Smooth muscle cell (in vitro differentiated cells): ENCODE data around the gene CARD18. TPM values are rescaled to one million over a fixed set of nuclear protein-coding genes. Genes with fewer than 3 reads are reported as not detected.
A peak's percentile ranks its signal among the peaks of the same experiment; 100 is the strongest.
"Not testable (repeated sequence)": the region's sequence is repeated elsewhere in the genome, so short reads cannot be mapped to it uniquely, and the experiment has no call there.

Experiments
- DNase-seq: peaks from one replicate; lab custom pipeline; 2025; ENCODE audit not compliant: unreplicated experiment; lab: John Stamatoyannopoulos, UW
- H2AFZ ChIP-seq: fragments of 200-600 bp; sonication (generic); 2 replicates; pipeline ENCODE4 v1.6.0; 2016; ENCODE audit warnings: antibody characterized with exemption, low read depth, mild to moderate bottlenecking
- H3F3A ChIP-seq: fragments of 200-600 bp; sonication (generic); 2 replicates; pipeline ENCODE4 v1.6.0; 2017; ENCODE audit warnings: antibody characterized with exemption, low read depth
- H3K27ac ChIP-seq: fragments of 200-600 bp; sonication (generic); 2 replicates; pipeline ENCODE4 v1.5.1; 2016; ENCODE audit warnings: low read depth, mild to moderate bottlenecking
- H3K27me3 ChIP-seq: fragments of 200-600 bp; sonication (generic); 2 replicates; pipeline ENCODE4 v1.6.1; 2016; ENCODE audit warnings: low read depth, mild to moderate bottlenecking
- H3K36me3 ChIP-seq: fragments of 200-600 bp; sonication (generic); 2 replicates; pipeline ENCODE4 v1.5.1; 2016; ENCODE audit warnings: low read depth
- H3K4me1 ChIP-seq: fragments of 200-600 bp; sonication (generic); 2 replicates; pipeline ENCODE4 v1.5.1; 2016; ENCODE audit warnings: low read depth
- H3K4me2 ChIP-seq: fragments of 200-600 bp; sonication (generic); 2 replicates; pipeline ENCODE4 v1.6.0; 2016; ENCODE audit warnings: mild to moderate bottlenecking
- H3K4me3 ChIP-seq: fragments of 200-600 bp; sonication (generic); 2 replicates; pipeline ENCODE4 v1.5.1; 2016; ENCODE audit warnings: mild to moderate bottlenecking
- H3K79me2 ChIP-seq: fragments of 200-600 bp; sonication (generic); 2 replicates; pipeline ENCODE4 v1.6.0; 2016; ENCODE audit warnings: low read depth, mild to moderate bottlenecking
- H3K9ac ChIP-seq: fragments of 200-600 bp; sonication (generic); 2 replicates; pipeline ENCODE4 v1.6.0; 2016; ENCODE audit warnings: low read depth
- H3K9me3 ChIP-seq: fragments of 200-600 bp; sonication (generic); replicated peaks from 2 replicates; pipeline ENCODE4 v1.5.1; 2016; ENCODE audit warnings: low read depth
- H4K20me1 ChIP-seq: fragments of 200-600 bp; sonication (generic); 2 replicates; pipeline ENCODE4 v1.6.0; 2016; ENCODE audit warnings: low read depth
- WGBS: methylation state at CpG from one replicate; pipeline ENCODE4 v1.1.7; 2016; ENCODE audit warnings: low lambda C conversion rate; 5-methylcytosine and 5-hydroxymethylcytosine counted together
- polyA plus RNA-seq: library from polyadenylated mRNA; unstranded; fragments of >200 nt; fragmentation: Nextera tagmentation; extraction: Ambion mirVana; gene quantifications from 2 replicates; pipeline ENCODE4 v1.2.1, GENCODE V29; 2016
- total RNA-seq: library from RNA; depleted of rRNA; stranded (reverse); fragments of >200 nt; gene quantifications from 2 replicates; pipeline ENCODE4 v1.2.3, GENCODE V29; 2014
- TF ChIP-seq, protein P1 (sequence below): fragments of 200-600 bp; sonication (generic); IDR thresholded peaks from 2 replicates; pipeline ENCODE4 v1.5.1; 2017; ENCODE audit warnings: borderline replicate concordance, mild to moderate bottlenecking, antibody characterized with exemption; ENCODE audit not compliant: insufficient read depth, poor library complexity, severe bottlenecking

Gene CARD18
- total and polyA plus RNA-seq, 2 experiments from 2014 or later, result not detected

DNA sequence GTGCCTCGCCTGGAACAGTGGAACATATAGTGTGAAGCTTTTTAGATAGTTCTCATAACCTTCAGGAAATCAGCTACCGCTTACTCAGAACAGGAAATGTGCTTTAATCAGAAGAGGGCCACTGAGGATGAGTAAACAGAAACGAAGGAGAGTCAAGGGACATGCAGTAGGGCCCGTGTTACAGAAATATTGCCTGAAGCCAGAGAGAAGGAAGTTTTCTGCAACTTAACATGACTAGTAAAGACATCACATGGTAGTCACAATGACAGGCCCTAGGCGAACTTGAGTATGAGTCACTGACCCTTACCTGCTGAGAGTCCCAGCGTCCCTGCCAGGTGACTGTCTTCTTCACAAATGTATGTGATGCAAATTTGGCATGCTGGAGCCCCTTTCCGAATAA lies 39.4 kb downstream of the CARD18 start:
- H2AFZ ChIP-seq, result no peak overlapping the region
- TF ChIP-seq, protein P1, sequence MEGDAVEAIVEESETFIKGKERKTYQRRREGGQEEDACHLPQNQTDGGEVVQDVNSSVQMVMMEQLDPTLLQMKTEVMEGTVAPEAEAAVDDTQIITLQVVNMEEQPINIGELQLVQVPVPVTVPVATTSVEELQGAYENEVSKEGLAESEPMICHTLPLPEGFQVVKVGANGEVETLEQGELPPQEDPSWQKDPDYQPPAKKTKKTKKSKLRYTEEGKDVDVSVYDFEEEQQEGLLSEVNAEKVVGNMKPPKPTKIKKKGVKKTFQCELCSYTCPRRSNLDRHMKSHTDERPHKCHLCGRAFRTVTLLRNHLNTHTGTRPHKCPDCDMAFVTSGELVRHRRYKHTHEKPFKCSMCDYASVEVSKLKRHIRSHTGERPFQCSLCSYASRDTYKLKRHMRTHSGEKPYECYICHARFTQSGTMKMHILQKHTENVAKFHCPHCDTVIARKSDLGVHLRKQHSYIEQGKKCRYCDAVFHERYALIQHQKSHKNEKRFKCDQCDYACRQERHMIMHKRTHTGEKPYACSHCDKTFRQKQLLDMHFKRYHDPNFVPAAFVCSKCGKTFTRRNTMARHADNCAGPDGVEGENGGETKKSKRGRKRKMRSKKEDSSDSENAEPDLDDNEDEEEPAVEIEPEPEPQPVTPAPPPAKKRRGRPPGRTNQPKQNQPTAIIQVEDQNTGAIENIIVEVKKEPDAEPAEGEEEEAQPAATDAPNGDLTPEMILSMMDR, result no peak
- DNase-seq, result no peak
- no peaks in the 10 kb centered on the region for H3K27me3 ChIP-seq
- no peaks in the 10 kb centered on the region for H4K20me1 ChIP-seq
- H3K27ac ChIP-seq, result no peak overlapping the region
- no peaks in the 10 kb centered on the region for H3K4me1 ChIP-seq
- H3K79me2 ChIP-seq, result no peaks in the 10 kb centered on the region
- no peak overlapping the region for H3K4me2 ChIP-seq
- WGBS, result 70% methylated on average over 7 of the region's 7 CpGs
- no peaks in the 10 kb centered on the region for H3K9me3 ChIP-seq
- no peaks in the 10 kb centered on the region for H3F3A ChIP-seq
- H3K9ac ChIP-seq, result no peak overlapping the region
- H3K36me3 ChIP-seq, result no peaks in the 10 kb centered on the region
- H3K4me3 ChIP-seq, result no peak overlapping the region

DNA sequence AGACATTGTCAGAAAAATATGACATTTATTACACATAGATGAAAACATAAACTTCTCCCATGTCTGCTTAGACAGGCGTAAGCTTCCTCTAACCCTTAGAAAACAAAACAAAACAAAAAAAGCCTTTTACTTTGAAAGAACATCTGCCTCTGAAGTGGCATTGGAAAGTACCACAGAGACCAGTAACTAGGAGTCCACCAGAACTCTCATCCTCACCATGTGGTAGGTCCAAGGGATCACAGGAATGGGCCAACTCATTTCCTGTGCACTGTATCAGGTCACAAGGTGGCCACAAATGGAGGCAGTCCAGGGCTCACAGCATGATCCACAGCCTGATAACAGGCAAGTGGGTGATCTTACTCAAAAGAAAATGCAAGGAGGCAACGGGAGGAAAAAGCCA lies 40.0 kb downstream of the CARD18 start:
- not testable (repeated sequence) for H3K9me3 ChIP-seq, H3K4me1 ChIP-seq, H3F3A ChIP-seq, H3K4me2 ChIP-seq, DNase-seq, H4K20me1 ChIP-seq, H3K27me3 ChIP-seq, H3K79me2 ChIP-seq, H3K27ac ChIP-seq, H2AFZ ChIP-seq, H3K36me3 ChIP-seq, H3K4me3 ChIP-seq, H3K9ac ChIP-seq
- WGBS, result 86% methylated on average over 2 of the region's 2 CpGs

DNA sequence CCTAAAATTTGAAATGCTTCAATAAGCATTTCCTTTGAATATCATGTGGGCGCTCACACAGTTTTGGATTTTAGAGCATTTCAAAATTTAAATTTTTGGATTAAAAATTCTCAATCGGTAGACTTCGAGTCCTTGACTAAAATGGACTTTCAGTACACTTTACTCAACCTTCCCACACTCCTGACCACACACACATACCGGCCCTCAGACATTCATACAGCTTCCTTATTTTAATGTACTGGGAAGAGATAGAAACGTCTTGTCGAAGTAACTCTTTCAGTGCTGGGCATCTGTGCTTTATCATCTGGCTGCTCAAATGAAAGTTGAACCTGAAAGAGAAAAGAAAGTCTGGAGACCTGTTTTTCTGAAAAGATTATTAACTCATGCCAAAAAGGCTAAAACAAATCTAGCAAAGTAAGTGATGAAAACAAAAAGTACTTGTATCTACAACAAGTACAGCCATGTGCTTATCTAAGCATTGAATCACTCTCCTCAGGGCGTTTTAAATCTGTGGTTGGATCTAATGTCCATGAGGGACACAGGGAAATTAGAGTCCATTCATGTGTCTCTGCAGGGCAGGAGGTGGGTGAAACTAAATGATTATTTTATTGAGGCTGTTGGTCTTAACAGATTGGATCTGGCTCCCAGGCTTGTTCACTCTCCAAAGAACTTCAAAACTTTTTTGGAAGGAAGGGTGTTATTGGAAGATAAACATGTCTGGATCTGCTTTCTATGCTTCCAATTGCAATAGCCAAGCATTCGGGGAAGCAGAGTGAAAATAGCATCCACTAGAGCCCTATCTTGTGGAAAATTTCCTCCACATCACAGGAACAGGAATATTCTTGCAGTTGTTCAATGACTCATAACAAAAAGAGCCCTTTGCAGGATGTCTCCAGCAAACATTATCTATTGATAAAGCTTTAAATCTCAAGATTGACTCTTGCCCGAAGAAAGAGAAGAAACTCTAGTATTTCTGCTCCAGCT lies 47.0 kb downstream of the CARD18 start:
- TF ChIP-seq, protein P1, result no peak
- H3K4me2 ChIP-seq, result peak overlapping the region; percentile 52
- no peak for DNase-seq
- H3K79me2 ChIP-seq, result no peaks in the 10 kb centered on the region
- no peak overlapping the region for H3K4me3 ChIP-seq
- H4K20me1 ChIP-seq, result no peaks in the 10 kb centered on the region
- H3K9me3 ChIP-seq, result no peaks in the 10 kb centered on the region
- no peak overlapping the region for H3K27ac ChIP-seq
- H2AFZ ChIP-seq, result peak overlapping the region; percentile 46
- no peak overlapping the region for H3K9ac ChIP-seq
- no peaks in the 10 kb centered on the region for H3K27me3 ChIP-seq
- no peaks in the 10 kb centered on the region for H3K36me3 ChIP-seq
- H3K4me1 ChIP-seq, result peaks cover 4% of the 10 kb centered on the region
- 32% methylated on average over 9 of the region's 9 CpGs for WGBS
- H3F3A ChIP-seq, result peaks cover 2% of the 10 kb centered on the region

Other genes starting within 250 kb of the CARD18 start
- gene CASP12, start 241.3 kb downstream of the CARD18 start, total RNA-seq, result not detected in 2 replicates
- 0.23 TPM in 1 of 2 replicates, not detected in the other for gene CASP12, start 241.3 kb downstream of the CARD18 start, polyA plus RNA-seq
- 28.0 and 36.3 TPM in 2 replicates for gene CASP4, start 171.2 kb downstream of the CARD18 start, total RNA-seq
- gene CASP4, start 171.2 kb downstream of the CARD18 start, polyA plus RNA-seq, result 8.8 and 12.4 TPM in 2 replicates
- gene CASP5, start 116.6 kb downstream of the CARD18 start, total RNA-seq, result not detected in 2 replicates
- not detected in 2 replicates for gene CASP5, start 116.6 kb downstream of the CARD18 start, polyA plus RNA-seq
- 0.90 TPM in 1 of 2 replicates, not detected in the other for gene CASP1, start 104.6 kb downstream of the CARD18 start, total RNA-seq
- 1.2 TPM in 1 of 2 replicates, not detected in the other for gene CASP1, start 104.6 kb downstream of the CARD18 start, polyA plus RNA-seq
- 1.3 and 3.7 TPM in 2 replicates for gene CARD16, start 94.4 kb downstream of the CARD18 start, total RNA-seq
- 5.5 and 12.7 TPM in 2 replicates for gene CARD16, start 94.4 kb downstream of the CARD18 start, polyA plus RNA-seq